Suppressor macrophage (primary cell): Measurements from ENCODE around the gene NANOGP8.
"Not testable (repeated sequence)": the region's sequence is repeated elsewhere in the genome, so short reads cannot be mapped to it uniquely, and the experiment has no call there.

ENCODE experiments used
- DNase-seq, 4 experiments: peaks; one replicate each; pipeline ENCODE4 v3.0.0-alpha.2; 2020 to 2022
- total RNA-seq, 17 experiments: gene quantifications; one replicate each; lab custom pipeline; 2026; ENCODE audit warnings: mixed read lengths in 6 of 17, inconsistent platforms in 3 of 17; lab: John Stamatoyannopoulos, UW

The NANOGP8 gene
- 0 to 0.55 (median 0) reads per million in 17 experiments for total RNA-seq

- DNase-seq: not testable (repeated sequence)
Observed at GRCh38 chr15:35085176-35085919, at the start of gene NANOGP8. Gene NANOGP8 (minus strand): TSS chr15:35085295. CDS start chr15:35085110, 185 bp downstream.

GRCh38 chr15:35134299-35134698 is 49.2 kb upstream of the NANOGP8 start:
- no peak for DNase-seq

- no peak for DNase-seq
Observed at GRCh38 chr15:35130245-35130644, 45.1 kb upstream of the NANOGP8 start.

GRCh38 chr15:35129361-35129760 is 44.3 kb upstream of the NANOGP8 start:
- no peak for DNase-seq

GRCh38 chr15:35127717-35128116 is 42.6 kb upstream of the NANOGP8 start:
- no peak for DNase-seq

GRCh38 chr15:35126236-35126635 is 41.1 kb upstream of the NANOGP8 start:
- no peak for DNase-seq

- DNase-seq: no peak
Observed at GRCh38 chr15:35123743-35124142, 38.6 kb upstream of the NANOGP8 start.

GRCh38 chr15:35121611-35122359 is 36.7 kb upstream of the NANOGP8 start:
- no peak for DNase-seq

GRCh38 chr15:35120173-35120572 is 35.1 kb upstream of the NANOGP8 start:
- no peak for DNase-seq

GRCh38 chr15:35118960-35119359 is 33.9 kb upstream of the NANOGP8 start:
- DNase-seq: no peak

GRCh38 chr15:35117543-35118265 is 32.6 kb upstream of the NANOGP8 start:
- no peak for DNase-seq

GRCh38 chr15:35115155-35115725 is 30.1 kb upstream of the NANOGP8 start:
- no peak for DNase-seq

GRCh38 chr15:35112346-35112745 is 27.3 kb upstream of the NANOGP8 start:
- DNase-seq: no peak

GRCh38 chr15:35111861-35112260 is 26.8 kb upstream of the NANOGP8 start:
- no peak for DNase-seq

- no peak for DNase-seq
Observed at GRCh38 chr15:35108453-35108852, 23.4 kb upstream of the NANOGP8 start.

- DNase-seq: no peak
Observed at GRCh38 chr15:35107561-35107960, 22.5 kb upstream of the NANOGP8 start.

- DNase-seq: no peak
Observed at GRCh38 chr15:35107122-35107521, 22.0 kb upstream of the NANOGP8 start.

- no peak for DNase-seq
Observed at GRCh38 chr15:35104526-35105147, 19.5 kb upstream of the NANOGP8 start.

GRCh38 chr15:35102186-35102585 is 17.1 kb upstream of the NANOGP8 start:
- no peak for DNase-seq

GRCh38 chr15:35101335-35101734 is 16.2 kb upstream of the NANOGP8 start:
- no peak for DNase-seq

GRCh38 chr15:35098737-35099136 is 13.6 kb upstream of the NANOGP8 start:
- no peak for DNase-seq

GRCh38 chr15:35095941-35096340 is 10.8 kb upstream of the NANOGP8 start:
- DNase-seq: peak in 1 of 4 experiments; percentile 1
